WI38 (cell line): ENCODE data around the gene SPATA2.

ENCODE experiments used
- H3K4me3 ChIP-seq: 2 replicates; pipeline ENCODE4 v1.5.1; 2011; ENCODE audit warnings: low read depth, mild to moderate bottlenecking, control low read depth, low read length
- TF ChIP-seq, protein P1 (sequence below): IDR thresholded peaks from 2 replicates; pipeline ENCODE4 v1.5.1; 2012; ENCODE audit warnings: low read depth, mild to moderate bottlenecking, control low read depth, low read length

Gene SPATA2

DNA sequence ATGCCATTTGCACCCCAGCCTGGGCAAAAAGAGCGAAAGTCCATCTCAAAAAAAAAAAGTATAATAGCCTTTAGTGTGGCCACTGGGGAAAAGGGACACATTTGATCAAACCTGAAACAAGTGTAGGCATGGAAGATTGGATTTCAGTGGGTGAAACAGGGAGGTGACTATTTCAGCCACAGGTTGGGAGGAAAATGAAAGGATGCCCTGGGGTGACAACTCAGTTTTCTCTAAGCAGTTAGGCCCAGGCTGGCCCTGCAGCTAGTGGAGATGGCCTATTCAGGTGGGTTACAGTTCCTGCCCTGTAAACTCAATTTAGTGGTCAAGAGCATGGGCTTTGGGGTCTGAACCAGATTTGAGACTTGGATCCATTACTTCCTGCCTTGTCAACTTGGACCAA lies 36.4 kb downstream of the SPATA2 start:
- TF ChIP-seq, protein P1, sequence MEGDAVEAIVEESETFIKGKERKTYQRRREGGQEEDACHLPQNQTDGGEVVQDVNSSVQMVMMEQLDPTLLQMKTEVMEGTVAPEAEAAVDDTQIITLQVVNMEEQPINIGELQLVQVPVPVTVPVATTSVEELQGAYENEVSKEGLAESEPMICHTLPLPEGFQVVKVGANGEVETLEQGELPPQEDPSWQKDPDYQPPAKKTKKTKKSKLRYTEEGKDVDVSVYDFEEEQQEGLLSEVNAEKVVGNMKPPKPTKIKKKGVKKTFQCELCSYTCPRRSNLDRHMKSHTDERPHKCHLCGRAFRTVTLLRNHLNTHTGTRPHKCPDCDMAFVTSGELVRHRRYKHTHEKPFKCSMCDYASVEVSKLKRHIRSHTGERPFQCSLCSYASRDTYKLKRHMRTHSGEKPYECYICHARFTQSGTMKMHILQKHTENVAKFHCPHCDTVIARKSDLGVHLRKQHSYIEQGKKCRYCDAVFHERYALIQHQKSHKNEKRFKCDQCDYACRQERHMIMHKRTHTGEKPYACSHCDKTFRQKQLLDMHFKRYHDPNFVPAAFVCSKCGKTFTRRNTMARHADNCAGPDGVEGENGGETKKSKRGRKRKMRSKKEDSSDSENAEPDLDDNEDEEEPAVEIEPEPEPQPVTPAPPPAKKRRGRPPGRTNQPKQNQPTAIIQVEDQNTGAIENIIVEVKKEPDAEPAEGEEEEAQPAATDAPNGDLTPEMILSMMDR: no peak
- no peak overlapping the region for H3K4me3 ChIP-seq

- TF ChIP-seq, protein P1: no peak
- H3K4me3 ChIP-seq: no peak overlapping the region
Measured at GRCh38 chr20:49877386-49877921, 37.9 kb downstream of the SPATA2 start.

- TF ChIP-seq, protein P1: no peak
- H3K4me3 ChIP-seq: no peak overlapping the region
Measured at GRCh38 chr20:49874696-49875095, 40.6 kb downstream of the SPATA2 start.

GRCh38 chr20:49872056-49872455 lies 43.3 kb downstream of the SPATA2 start:
- H3K4me3 ChIP-seq: no peak overlapping the region
- TF ChIP-seq, protein P1: no peak

GRCh38 chr20:49871391-49871948 lies 43.9 kb downstream of the SPATA2 start:
- TF ChIP-seq, protein P1: no peak

DNA sequence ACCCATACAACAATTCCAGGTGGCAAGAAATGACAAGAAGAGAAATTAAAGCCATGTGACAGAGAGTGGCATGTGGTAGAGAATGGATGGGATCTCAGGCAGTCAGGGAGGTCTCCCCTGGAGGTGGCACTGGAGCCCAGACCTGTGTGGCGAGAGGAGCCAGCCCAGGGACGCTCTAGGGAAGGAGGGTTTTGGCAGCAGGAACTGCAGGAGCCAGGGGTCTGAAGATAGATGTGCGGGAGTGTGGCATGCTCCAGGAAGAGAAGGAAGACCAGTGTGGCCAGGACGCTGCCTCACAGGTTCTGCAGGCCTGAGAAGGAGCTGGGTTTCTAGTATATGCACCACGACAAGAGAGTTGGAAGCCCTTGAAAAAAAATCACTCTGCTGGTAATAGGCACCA lies 45.1 kb downstream of the SPATA2 start:
- TF ChIP-seq, protein P1: no peak
- no peak overlapping the region for H3K4me3 ChIP-seq

More at GRCh38 chr20:49871391-49871948, 43.9 kb downstream of the SPATA2 start:
- no peak overlapping the region for H3K4me3 ChIP-seq

DNA sequence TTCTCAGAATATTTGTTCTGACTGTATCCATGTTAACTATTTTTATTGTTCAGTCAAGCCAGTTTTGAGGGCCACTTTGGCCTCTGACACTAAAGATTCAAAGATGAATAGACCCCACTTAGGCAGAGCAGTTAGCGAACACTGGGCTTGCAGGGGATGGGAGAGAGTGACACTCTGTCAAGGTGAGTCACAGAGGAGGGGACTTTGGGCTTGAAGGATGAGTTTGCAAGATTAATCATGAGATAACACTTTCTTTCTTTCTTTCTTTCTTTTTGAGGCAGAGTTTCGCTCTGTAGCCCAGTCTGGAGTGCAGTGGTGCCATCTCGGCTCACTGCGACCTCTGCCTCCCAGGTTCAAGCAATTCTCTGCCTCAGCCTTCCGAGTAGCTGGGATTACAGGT lies 46.4 kb downstream of the SPATA2 start:
- H3K4me3 ChIP-seq: no peak overlapping the region
- TF ChIP-seq, protein P1: no peak
